BE2C (cell line): ENCODE data around the gene P4HA2.

Experiments
- DNase-seq: peaks from one replicate; pipeline ENCODE4 v3.0.0-alpha.2; 2020
- H3K27me3 ChIP-seq: fragments of 250-450 bp; sonication (Bioruptor Pico); 2 replicates; pipeline ENCODE4 v1.5.1; 2020; ENCODE audit warnings: mild to moderate bottlenecking
- H3K36me3 ChIP-seq: fragments of 250-450 bp; sonication (Bioruptor Pico); 2 replicates; pipeline ENCODE4 v1.5.1; 2020; ENCODE audit warnings: mild to moderate bottlenecking
- H3K4me1 ChIP-seq: fragments of 250-450 bp; sonication (Bioruptor Pico); 2 replicates; pipeline ENCODE4 v1.5.1; 2020
- H3K4me3 ChIP-seq: 2 replicates; pipeline ENCODE4 v1.5.1; 2011; ENCODE audit warnings: low read depth, low read length
- H3K9me3 ChIP-seq: fragments of 250-450 bp; sonication (Bioruptor Pico); 2 replicates; pipeline ENCODE4 v1.5.1; 2020
- TF ChIP-seq, protein P1 (sequence below): IDR thresholded peaks from 2 replicates; pipeline ENCODE4 v1.5.1; 2012; ENCODE audit warnings: mild to moderate bottlenecking, low read depth, low read length

P4HA2 gene

DNA sequence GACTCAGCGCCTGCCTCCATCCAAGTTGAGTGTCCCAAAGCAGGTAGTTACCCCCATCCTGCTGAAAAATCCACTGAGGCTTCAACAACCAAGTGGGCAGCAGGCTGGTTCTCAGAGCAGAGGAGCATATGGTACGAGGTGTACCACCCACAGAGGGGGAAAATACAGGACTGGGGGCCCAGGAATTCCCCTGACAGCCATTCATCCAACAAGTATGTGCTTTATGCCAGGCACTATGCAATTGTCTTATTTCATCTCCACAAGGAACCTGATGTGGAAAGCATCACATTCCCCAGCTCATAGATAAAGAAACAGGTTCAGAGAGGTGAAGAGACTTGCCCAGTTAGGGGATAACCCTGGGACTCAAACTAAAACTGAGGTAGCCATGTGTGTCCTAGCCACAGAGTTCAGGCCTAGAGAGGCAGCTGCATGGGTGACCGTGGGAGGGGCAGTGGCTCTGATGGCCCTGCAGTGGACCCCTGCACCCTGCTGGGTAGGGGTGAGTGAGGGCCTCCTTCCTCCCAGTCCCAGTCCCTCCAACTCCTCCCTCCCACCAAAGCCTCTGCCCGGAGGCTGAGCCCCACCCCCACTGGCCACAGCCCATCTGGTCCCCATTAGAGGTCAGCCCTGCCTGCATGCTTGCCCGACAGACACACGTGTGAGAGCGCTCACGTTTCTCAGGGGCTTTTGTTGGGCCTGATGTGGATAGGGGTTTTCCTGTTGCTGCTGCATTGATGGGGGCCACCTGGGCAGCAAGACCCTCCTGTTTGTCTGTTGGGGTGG lies 41.3 kb upstream of the P4HA2 start:
- no peaks in the 10 kb centered on the region for H3K9me3 ChIP-seq
- no peak overlapping the region for H3K4me3 ChIP-seq
- TF ChIP-seq, protein P1, sequence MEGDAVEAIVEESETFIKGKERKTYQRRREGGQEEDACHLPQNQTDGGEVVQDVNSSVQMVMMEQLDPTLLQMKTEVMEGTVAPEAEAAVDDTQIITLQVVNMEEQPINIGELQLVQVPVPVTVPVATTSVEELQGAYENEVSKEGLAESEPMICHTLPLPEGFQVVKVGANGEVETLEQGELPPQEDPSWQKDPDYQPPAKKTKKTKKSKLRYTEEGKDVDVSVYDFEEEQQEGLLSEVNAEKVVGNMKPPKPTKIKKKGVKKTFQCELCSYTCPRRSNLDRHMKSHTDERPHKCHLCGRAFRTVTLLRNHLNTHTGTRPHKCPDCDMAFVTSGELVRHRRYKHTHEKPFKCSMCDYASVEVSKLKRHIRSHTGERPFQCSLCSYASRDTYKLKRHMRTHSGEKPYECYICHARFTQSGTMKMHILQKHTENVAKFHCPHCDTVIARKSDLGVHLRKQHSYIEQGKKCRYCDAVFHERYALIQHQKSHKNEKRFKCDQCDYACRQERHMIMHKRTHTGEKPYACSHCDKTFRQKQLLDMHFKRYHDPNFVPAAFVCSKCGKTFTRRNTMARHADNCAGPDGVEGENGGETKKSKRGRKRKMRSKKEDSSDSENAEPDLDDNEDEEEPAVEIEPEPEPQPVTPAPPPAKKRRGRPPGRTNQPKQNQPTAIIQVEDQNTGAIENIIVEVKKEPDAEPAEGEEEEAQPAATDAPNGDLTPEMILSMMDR = no peak
- peaks cover 16% of the 10 kb centered on the region for H3K36me3 ChIP-seq
- H3K4me1 ChIP-seq = peaks cover 18% of the 10 kb centered on the region
- DNase-seq = peak; percentile 72
- H3K27me3 ChIP-seq = no peaks in the 10 kb centered on the region

DNA sequence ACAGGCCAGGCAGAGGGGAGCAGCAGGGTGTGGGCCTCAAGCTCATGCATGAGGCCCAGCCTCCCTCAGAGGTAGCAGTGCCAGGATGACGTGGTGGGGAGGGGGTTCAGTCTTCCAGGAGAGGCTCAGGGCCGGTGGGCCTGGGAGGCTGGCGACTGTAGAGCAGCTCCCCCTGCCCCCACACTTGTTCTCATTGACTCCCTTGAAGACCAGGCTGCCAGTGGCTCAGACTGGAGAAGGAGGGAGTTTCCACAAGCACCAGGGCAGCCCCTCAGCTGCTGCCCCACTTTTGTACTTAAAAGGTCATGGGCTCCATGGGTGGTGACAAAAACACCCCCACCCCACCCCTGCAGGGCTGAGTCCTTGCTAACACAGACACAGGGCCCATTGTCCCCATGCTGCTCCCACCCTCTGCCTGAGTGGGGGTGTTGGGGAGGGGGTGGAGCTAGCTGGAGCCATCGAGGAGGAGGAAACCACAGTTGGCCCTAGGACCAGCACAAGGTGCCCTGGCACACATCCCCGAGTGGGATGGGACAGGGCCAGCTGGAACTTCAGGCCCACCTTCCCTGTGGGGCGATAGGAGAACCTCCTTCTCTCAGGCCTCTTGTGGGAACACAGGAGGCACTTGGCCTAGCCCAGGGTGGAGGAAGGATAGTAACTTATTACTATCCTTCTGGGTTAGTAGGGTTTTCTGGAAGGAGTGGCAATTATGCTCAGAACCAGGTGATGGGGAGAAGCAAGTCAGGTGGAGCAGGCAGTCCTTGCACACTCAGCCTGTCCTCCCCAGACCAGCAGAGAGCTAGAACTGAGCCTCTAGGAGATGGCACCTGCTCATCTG lies 40.5 kb upstream of the P4HA2 start:
- Histone ChIP-seq H3K4me1 (peaks cover 17% of the 10 kb centered on the region), H3K36me3 (peaks cover 16% of the 10 kb centered on the region), H3K4me3 (no peak overlapping the region), H3K27me3 (no peaks in the 10 kb centered on the region), H3K9me3 (no peaks in the 10 kb centered on the region)
- TF ChIP-seq, protein P1 = no peak
- no peak for DNase-seq

DNA sequence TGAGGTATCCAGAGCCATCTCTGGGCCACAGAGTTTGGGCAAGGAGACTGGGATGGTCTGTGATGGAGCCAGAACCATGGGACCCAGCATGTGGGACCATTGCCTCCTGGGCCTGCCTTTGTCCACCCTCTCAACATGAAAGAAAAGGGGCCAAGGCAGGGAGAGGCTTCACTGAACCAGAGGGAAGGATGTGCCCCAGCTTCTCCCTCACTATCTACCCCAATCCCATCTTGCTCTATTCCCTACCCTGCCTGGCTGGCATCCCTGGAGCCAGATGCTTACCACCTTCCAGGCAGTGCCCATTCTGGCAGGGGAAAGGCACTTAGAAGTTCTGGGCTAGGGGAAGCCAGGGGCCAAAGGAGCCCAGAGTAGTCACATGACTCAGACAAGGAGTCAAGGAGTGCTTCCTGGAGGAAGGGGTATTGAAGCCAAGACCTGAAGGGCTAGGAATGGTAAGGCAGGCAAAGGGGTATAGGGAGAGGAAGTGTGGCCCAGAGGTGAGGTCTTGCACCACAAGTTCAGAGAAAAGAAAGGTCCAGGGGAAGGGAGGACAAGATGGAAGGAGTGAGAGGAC lies 39.6 kb upstream of the P4HA2 start:
- TF ChIP-seq, protein P1 = no peak
- peaks cover 14% of the 10 kb centered on the region for H3K4me1 ChIP-seq
- no peaks in the 10 kb centered on the region for H3K9me3 ChIP-seq
- H3K36me3 ChIP-seq = peaks cover 24% of the 10 kb centered on the region
- H3K27me3 ChIP-seq = no peaks in the 10 kb centered on the region
- H3K4me3 ChIP-seq = no peak overlapping the region
- DNase-seq = no peak

DNA sequence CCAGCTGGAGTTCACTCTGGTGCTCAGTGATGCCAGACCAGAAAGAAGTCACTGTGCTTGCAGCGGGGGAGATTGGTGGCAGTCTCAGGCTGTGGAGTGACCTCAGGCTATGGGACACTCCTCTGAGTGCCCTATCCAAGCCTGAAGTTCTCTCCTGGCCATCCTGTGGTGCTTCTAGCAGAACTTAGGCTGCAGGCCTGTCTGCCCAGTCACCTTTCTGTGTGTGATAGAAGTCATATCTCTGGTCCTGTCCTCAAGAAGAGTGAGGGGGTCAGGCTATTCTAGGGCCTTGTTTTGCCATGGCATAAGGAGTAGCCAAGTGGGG lies 39.1 kb upstream of the P4HA2 start:
- Histone ChIP-seq H3K4me3 (no peak overlapping the region), H3K9me3 (no peaks in the 10 kb centered on the region), H3K36me3 (peaks cover 28% of the 10 kb centered on the region), H3K27me3 (no peaks in the 10 kb centered on the region), H3K4me1 (peaks cover 14% of the 10 kb centered on the region)
- no peak for DNase-seq
- TF ChIP-seq, protein P1 = no peak

DNA sequence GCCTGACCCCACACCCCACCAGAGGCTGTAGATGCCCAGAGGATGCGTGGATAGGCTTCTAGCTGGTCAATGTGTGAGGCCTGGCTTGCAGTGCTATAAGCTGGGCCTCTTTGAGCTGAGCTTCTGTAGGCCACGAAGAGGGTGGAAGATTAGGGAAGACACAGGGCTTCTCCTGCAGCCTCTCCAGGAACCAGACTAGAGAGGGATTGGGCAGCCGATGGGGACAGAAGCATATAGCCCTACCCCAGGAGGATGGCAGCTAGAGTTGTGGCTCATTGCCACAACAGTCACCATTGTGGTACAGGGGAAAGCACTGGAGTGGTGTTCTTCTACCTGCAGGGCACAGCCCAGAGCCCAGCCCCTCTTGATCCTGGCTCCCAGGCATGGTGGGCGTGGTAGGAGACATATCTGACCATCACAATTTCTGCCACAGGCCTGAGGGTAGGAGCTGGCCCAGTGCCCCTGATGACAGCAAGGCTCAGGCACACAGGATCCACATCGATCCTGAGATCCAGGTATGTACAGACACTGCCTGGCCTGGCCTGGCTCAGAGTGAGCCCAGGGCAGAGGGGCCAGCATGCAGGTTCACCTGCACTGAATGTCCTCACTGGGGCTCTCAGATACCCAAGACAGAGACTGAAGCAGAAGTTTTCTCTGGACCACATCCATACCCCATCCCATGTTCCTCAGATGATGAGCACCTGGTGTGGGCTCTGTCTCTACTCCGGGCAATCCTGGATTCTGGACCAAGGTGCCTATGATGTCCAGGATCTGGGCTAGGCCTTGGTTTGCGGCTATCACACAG lies 38.6 kb upstream of the P4HA2 start:
- TF ChIP-seq, protein P1 = no peak
- DNase-seq = no peak
- peaks cover 28% of the 10 kb centered on the region for H3K36me3 ChIP-seq
- H3K9me3 ChIP-seq = no peaks in the 10 kb centered on the region
- no peaks in the 10 kb centered on the region for H3K27me3 ChIP-seq
- peaks cover 14% of the 10 kb centered on the region for H3K4me1 ChIP-seq
- no peak overlapping the region for H3K4me3 ChIP-seq
